Activated gamma-delta T cell treated with Interleukin-2 at 50 U/mL for 16 hours (primary cell): Measurements from ENCODE around the gene SPSB3.

Experiments
- DNase-seq: peaks from one replicate; pipeline ENCODE4 v3.0.0-alpha.2; 2020

The SPSB3 gene

DNA sequence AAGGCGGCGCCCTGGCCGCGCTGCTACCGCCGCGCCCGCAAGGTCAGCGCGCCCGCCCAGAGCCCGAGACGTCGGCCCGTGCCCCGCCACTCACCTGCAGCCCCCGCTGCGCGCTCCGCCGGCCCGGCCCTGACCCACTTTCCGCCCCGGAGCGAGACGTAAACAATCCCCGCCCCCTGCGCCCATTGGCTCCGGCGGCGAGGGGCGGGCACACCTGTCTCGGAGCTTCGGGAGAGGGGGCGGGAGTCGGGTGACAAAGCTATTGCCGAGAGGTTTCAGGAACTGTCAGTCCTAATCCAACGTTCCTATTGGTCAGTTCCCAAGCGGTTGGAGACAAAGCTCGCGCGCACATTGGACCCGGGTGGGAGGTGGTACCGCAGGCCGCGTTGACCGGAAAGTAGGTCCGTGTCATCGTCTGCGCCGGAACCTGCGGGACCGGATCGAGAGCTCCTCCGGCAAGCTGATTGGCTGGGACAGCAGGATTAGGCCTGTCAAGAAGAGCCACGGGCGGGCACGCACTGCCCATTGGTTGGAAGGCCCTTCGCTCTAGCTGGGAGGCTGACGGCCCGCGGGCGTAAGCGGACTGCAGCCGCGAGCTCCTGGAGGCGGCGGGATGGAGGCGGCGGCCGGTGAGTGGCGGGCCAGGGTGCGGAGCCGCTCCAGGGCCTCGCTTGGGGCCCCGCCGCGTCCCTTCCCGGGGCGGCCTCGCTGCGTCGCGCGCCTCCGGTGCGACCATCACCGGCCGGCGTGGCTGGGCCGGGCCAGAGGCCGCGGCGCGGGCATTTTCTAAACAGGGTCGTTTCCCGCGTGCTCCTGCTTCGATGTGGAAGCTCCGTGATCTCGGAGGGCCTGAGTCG lies at the start of gene SPSB3, which contains the start of gene NUBP2:
Gene SPSB3 (minus strand): TSS at position 164 of the 857 bp plus-strand sequence. CDS start 1,088 bp downstream, outside the sequence.
Gene NUBP2 (plus strand): TSS at position 553 of the 857 bp plus-strand sequence. CDS start 61 bp downstream, at position 614.
- peak; percentile 98 for DNase-seq

GRCh38 chr16:1831186-1832075 lies 49.1 kb upstream of the SPSB3 start:
- no peak for DNase-seq

- no peak for DNase-seq
These were observed 47.8 kb upstream of the SPSB3 start for GRCh38 chr16:1830213-1830612.

DNA sequence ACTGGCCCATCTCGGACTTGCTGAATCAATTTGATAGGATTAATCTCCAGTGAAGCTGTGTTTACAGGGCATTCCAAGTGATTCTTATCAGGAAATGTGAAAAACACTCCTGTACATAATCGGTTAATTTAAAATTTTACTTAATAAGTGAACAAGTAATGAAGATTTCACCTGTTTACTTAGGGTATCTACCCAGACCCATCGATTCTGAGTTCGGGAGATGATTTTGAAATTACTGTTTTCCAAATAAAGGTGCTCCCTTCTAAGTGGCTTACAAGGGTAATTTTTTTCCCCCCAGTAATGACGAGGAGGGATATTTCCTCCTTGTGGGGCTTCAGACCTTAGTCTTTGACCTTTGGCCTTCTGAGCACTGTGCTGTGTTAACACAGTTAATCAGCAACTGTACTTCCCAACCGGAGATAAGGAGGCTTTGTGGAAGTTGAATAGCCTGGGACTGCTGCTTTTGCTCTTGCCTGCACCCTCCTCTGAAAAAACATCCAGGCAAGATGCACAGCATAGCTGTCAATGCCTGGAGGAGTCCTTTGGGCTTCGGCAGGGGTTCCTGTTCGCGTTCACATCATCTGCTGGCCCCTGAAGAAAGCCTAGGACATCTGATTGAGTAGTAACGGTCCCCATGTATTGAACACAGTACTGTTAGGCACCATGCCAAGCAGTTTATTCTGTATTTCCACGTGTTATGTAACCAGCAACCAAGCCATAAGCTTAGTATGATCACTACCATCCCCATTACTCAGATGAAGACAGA lies 46.5 kb upstream of the SPSB3 start:
- DNase-seq, result no peak

- peak; percentile 85 for DNase-seq
These were observed 44.6 kb upstream of the SPSB3 start, which contains the start of the genes FAHD1 and HAGH for GRCh38 chr16:1826691-1827573. Gene FAHD1, plus strand, starts transcription at chr16:1827206. Its CDS starts 33 bp downstream, at chr16:1827239. Gene HAGH, minus strand, starts transcription at chr16:1826825. Its CDS starts 38 bp downstream, at chr16:1826787.

DNA sequence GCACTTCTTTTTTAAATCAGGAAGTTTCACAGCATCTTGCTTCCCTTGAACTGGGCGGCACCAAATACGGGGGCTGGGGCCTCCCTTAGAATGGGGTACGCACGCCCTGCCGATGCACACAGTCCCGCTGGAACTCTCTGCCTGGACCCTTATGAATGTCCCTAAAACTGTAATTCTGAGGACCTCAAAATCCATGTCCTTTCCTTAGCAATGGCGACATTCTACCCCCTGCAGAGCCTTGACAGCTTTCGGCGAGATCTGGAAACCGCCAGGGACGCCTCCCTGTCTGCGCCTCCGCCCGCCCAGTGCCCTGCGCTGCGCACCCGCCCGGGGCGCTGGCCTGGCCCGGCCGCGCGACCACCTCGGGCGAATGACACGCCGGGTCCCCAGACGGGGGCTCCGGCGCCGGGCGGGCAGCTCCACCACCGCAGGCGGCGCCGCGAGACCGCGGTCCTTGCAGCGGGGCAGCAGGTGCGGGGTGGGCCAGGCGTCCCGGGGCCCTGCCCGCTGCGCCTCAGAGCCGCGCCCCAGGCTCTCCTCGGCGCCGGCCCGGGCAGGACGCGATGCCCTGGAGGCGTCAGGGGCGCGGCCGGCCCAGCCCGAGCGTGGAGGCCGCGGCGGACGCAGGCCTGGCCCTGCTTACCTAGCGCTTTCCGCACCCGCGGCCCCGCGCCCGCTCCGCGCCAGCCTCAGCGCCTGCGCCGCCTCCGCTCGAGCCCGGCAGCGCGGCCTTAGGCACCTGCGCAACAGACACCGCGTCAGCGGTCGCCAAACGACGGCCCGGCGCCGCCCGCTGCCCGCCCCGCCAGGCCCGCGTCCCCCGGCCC lies 43.7 kb upstream of the SPSB3 start:
- DNase-seq, result peak; percentile 57

GRCh38 chr16:1825381-1825863 lies 43.1 kb upstream of the SPSB3 start:
- no peak for DNase-seq

- DNase-seq, result no peak
These were observed 41.5 kb upstream of the SPSB3 start for GRCh38 chr16:1823821-1824220.

GRCh38 chr16:1822801-1823200 lies 40.4 kb upstream of the SPSB3 start:
- DNase-seq, result no peak

GRCh38 chr16:1821861-1822611 lies 39.7 kb upstream of the SPSB3 start:
- DNase-seq, result no peak

DNA sequence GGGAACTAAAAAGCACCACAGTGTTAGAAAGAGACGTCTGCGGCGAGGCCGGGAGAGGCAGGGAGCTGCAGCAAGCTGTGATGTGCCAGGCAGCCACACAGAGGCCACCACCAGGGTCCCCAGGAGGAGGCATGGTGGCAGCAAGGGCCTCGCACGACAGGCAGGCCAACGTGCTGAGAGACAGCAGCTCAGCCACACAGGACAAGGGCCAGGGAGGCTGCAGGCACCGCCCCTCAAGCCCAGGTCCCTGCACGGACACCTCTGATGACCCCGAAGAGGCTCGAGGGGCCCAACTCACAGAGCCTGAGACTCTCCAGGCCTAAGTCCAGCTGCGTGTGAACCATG lies 38.5 kb upstream of the SPSB3 start:
- DNase-seq, result no peak

DNA sequence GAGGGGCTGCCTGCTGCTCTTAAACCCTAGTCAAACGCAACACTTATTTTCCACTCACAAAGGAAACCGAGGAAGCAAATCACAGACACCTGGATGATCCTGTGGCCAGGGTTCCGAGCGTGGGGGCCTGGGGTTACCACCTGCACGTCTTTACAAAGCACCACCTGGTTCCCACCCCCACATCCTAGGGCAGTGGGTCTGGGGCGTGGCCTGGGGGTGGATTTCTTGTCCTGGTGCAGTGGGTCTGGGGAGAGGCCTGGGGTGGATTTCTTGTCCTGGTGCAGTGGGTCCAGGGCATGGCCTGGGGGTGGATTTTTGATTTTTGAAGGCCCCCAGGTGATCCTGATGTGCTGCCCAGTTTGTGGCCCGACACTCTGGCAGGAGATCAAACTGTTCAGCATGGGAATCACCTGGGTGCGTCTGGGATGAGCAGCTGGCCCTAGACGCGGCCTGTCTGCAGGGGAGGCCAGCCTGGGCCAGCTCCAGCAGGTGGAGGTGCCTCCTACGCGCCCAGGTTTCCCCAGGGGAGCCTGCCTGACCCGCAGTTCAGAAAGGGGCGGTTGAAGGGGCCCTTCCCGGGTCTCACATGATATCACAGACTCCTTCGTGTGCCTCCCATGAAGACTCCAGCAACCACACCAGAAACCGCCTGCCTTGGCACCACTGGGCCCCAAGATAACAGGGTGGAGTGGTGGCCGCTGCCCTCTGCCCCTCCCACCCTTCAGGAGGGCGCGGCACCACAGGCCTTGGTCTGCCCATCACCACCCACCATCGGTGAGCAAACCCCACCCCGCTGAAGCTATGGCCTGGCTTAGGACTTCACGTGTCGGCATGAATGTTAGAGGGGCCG lies 38.0 kb upstream of the SPSB3 start:
- DNase-seq, result no peak

GRCh38 chr16:1819611-1820010 lies 37.2 kb upstream of the SPSB3 start:
- DNase-seq, result no peak

DNA sequence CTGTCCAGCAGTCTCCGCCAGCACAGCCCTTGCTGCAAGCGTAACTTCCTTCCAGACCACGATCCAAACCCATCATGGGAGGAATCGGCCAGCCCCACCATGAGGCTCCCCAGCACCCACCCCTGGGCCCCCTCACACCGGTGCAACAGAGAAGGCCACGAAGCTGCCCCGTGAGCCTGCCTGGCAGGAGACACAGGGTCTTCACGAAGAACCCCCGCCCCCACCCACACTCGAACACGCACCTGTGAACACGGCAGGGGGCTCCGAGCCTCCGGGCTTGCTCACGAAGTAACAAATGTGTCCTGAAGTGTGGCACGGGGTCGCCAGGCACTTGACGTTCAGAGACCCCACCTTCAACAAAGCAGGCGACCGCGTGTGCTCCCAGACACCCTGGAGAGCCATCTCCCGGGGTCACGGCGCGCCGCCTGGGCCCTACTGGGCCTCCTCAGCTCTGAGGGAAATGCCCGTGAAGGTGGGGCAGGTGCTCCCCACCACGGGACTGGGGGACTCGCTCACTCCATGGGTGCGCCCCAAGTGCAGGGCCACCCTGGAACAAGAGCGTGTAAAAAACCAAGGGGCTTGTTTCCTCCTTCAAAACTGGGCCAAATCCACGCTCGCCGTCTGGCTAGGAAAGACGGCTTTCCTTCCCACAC lies 36.6 kb upstream of the SPSB3 start:
- DNase-seq, result no peak

DNA sequence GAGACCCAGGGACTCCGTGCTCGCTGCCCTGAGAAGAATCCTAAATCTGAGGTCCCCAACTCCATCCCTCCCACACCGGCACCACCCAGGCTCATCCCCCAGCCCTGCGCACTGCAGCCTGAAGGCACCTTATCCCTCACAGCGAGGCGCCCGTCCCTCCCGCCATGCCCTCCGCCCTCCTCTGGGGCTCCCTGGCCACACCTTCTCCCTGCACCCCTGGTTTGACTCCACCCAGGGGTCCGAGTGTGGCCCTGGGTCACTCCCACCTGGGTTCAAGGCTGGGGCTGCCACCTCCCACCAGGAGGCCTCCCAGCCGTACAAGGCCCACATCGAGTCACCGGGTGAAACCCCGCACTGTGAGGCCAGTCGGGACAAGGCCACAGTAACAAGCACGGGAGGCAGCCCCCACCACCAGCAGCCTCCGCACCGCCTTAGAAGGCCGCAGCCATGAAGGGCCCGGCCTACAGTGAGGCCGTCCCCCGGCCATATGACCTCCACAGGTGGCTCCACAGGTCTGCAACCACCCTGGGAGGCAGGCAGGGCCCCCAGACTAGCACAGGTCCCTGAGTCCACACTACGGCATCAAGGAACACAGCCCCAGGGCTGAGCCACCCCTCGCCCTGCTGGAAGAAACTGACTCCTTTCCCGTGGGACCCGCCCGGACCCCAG lies 36.0 kb upstream of the SPSB3 start:
- DNase-seq, result no peak

DNA sequence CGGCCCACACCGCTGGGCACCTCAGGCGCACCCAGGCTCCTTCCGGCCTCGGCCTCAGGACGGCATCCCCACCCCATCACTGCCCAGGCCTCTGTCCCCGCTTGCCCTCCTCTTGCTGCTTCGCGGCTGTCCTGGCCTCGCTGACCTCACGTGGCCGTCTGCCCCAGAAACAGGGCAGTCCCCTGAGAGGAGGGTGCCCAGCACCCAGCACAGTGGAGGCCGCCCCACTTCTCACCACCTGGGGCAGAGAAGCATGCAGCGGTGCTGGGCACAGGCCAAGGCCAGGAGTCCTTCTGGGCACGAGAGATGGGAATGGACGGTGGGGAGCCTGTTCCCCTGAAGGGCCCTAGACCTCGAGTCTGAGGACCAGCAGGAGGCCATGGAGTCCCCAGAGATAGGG lies 35.3 kb upstream of the SPSB3 start:
- DNase-seq, result no peak

DNA sequence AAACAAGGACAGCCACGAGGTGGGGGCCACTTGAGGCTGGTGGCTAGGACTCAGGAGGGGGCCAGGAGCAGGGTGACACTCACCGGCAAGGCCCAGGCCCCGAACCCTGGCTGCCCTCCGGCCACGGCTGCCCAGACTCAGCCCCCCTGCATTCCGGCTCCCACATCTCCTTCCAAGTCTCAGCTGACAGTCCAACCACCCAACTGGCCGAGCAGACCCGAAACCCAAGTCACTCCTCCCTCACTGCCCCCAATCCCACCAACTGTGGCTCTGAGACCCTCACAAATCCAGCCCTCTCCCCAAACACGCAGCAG lies 34.9 kb upstream of the SPSB3 start:
- DNase-seq, result no peak
